PFSK-1 (cell line): ENCODE results near the gene ZNF474.

Experiments
- FOXP2 ChIP-seq: optimal IDR thresholded peaks from 2 replicates; pipeline ENCODE3; 2011; ENCODE audit warnings: borderline replicate concordance, control low read depth, inconsistent platforms; ENCODE audit not compliant: insufficient read depth; ENCODE audit errors: extremely low read length, extremely low read depth
- POLR2AphosphoS5 ChIP-seq: IDR thresholded peaks from 2 replicates; pipeline ENCODE4 v1.6.1; 2012; ENCODE audit warnings: low read depth, mild to moderate bottlenecking, control low read depth, low read length, moderate library complexity
- SIN3A ChIP-seq: IDR thresholded peaks from 2 replicates; pipeline ENCODE4 v1.6.1; 2012; ENCODE audit warnings: mild to moderate bottlenecking, low read length, moderate library complexity, borderline replicate concordance; ENCODE audit not compliant: insufficient read depth
- TAF1 ChIP-seq: IDR thresholded peaks from 2 replicates; pipeline ENCODE4 v1.6.1; 2012; ENCODE audit warnings: low read length, control low read depth, borderline replicate concordance; ENCODE audit not compliant: insufficient read depth
- TF ChIP-seq, protein P1 (sequence below), 2 experiments: IDR thresholded peaks; 2 replicates each; pipeline versions ENCODE4 v1.6.1 to v1.8.0; 2011 to 2012; ENCODE audit warnings: low read depth in 2 of 2, low read length in 2 of 2, control low read depth in 1 of 2, inconsistent platforms in 1 of 2, mild to moderate bottlenecking in 1 of 2, moderate library complexity in 1 of 2; ENCODE audit not compliant: insufficient read depth in 1 of 2

ZNF474 gene

DNA sequence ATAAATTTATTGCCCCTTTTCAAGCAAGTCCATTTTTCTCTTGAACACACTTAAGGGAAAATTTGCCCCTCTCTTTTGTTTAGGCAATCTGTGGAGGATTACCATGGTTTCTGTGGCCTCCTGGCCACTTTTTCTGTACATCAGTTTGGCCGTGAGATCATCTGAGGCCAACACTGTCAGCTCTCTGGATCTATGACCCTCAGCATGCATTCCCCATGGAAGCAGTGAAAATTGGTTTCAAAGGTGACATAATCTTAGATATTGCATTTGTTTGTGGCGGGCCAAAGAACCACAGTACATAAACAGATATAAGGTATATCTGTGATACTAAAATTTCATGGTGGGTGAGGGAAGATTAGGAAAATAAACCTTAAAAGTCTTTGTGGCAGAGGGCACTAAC, 4.6 kb upstream of the ZNF474 start:
- TF ChIP-seq TAF1 (no peak), SIN3A (no peak), FOXP2 (no peak), POLR2AphosphoS5 (no peak)
- TF ChIP-seq, protein P1, sequence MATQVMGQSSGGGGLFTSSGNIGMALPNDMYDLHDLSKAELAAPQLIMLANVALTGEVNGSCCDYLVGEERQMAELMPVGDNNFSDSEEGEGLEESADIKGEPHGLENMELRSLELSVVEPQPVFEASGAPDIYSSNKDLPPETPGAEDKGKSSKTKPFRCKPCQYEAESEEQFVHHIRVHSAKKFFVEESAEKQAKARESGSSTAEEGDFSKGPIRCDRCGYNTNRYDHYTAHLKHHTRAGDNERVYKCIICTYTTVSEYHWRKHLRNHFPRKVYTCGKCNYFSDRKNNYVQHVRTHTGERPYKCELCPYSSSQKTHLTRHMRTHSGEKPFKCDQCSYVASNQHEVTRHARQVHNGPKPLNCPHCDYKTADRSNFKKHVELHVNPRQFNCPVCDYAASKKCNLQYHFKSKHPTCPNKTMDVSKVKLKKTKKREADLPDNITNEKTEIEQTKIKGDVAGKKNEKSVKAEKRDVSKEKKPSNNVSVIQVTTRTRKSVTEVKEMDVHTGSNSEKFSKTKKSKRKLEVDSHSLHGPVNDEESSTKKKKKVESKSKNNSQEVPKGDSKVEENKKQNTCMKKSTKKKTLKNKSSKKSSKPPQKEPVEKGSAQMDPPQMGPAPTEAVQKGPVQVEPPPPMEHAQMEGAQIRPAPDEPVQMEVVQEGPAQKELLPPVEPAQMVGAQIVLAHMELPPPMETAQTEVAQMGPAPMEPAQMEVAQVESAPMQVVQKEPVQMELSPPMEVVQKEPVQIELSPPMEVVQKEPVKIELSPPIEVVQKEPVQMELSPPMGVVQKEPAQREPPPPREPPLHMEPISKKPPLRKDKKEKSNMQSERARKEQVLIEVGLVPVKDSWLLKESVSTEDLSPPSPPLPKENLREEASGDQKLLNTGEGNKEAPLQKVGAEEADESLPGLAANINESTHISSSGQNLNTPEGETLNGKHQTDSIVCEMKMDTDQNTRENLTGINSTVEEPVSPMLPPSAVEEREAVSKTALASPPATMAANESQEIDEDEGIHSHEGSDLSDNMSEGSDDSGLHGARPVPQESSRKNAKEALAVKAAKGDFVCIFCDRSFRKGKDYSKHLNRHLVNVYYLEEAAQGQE (IDR thresholded peaks at IDR 0.05; ENCODE audit: insufficient read depth in 1 of 2, low read depth in 2 of 2, low read length in 2 of 2) = no peak

DNA sequence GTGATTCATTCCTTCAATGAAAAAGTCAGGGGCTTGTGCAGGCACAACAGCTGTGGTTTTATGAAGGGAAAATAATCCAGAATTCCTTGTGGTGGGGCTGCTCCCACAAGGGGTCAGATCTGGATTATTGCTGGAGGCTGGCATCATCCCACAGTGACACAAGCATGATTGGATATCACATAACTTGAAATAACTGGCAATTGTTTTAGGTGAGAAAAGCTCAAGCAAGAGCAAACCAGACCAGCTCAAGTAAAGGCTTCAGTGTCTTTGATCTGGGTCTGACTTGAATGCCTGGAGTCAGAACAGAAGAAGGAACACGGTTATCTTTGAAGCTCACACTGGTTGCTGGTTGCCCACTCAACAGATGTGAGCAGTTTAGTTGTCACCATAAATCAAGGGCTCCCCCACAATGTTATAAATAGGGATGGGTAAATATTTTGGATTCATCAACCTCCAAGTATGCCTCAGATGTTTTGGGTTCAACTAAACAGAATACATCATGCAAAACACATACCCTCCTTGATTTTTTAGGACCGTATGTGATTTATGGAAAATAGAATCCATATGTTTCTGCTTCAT, 3.1 kb upstream of the ZNF474 start:
- TF ChIP-seq POLR2AphosphoS5 (no peak), SIN3A (no peak), FOXP2 (no peak), TAF1 (no peak)
- TF ChIP-seq, protein P1 (IDR thresholded peaks at IDR 0.05; ENCODE audit: insufficient read depth in 1 of 2, low read depth in 2 of 2, low read length in 2 of 2) = no peak

DNA sequence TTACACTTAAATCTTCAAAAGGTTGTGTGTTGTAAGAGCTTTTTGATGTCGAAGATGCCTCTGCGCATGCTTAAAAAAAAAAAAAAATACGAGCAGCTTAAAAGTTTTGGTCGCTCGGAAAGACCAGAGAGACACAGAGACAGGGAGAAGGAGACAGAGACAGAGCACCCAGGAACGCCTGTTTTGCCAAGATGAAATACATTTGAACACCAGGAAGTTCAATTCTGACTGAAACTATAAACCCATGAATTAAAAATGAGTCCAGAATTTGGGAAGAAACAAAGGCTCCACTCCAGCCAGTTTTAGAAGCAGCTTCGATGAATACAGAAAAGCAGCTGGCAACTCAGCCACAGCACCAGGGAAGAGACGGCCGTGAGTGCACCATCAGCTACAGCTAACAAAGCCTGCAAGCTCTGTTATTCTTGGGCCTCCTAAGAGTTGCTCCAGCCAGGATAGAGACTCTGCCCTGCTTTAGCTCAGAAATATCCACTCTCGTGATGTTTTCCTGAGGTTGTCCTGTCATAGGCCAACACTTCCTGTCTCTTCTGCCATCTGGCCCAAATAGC, 2.5 kb upstream of the ZNF474 start:
- no peak for TF ChIP-seq POLR2AphosphoS5
- no peak for TF ChIP-seq FOXP2
- TF ChIP-seq, protein P1 (IDR thresholded peaks at IDR 0.05; ENCODE audit: insufficient read depth in 1 of 2, low read depth in 2 of 2, low read length in 2 of 2) = no peak
- no peak for TF ChIP-seq SIN3A
- no peak for TF ChIP-seq TAF1

DNA sequence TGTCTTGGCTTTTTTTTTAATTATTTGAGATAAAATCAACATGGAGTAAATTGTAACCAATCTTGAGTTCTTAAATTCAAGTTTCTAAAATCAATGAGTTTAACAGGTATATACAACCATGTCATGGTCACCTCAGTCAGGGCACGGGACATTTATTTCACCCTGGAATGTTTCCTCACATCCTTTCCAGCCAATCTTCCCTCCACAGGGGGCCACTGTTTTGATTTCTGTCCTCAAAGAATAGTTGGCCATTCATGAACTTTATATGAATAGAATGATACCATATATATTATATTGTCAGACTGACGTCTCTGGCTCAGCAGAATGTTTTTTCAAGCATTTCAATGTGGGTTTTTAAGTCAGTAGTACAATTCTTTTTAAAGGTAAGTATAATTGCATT, 806 bp downstream of the ZNF474 start:
- TF ChIP-seq SIN3A (no peak), POLR2AphosphoS5 (no peak), FOXP2 (no peak)

DNA sequence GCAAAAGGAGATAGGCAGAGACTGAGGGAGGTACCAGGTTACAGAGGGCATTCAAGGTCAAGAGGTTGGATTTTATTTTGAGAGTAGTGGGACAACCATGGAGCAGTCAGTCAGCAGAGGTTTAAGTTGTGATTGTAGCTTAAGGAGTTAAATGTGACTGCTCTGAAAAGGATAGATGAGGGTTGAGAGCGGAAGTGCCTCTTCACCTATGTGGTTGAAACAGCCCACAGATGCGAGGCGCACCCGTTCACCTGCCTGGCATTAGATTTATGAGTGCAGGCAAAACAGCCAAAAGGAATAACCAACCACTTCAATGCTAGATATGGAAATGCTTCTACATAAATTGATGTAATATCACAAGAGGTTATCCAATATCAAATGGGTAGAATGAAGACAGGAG, 8.4 kb downstream of the ZNF474 start:
- TF ChIP-seq SIN3A = no peak
- no peak for TF ChIP-seq TAF1
- TF ChIP-seq, protein P1 (IDR thresholded peaks at IDR 0.05; ENCODE audit: insufficient read depth in 1 of 2, low read depth in 2 of 2, low read length in 2 of 2) = no peak
- TF ChIP-seq FOXP2 = no peak
- no peak for TF ChIP-seq POLR2AphosphoS5
